ENCODE results near the gene UPF3A.
"Not testable (repeated sequence)": the region's sequence is repeated elsewhere in the genome, so short reads cannot be mapped to it uniquely, and the experiment has no call there.

Gene UPF3A

DNA sequence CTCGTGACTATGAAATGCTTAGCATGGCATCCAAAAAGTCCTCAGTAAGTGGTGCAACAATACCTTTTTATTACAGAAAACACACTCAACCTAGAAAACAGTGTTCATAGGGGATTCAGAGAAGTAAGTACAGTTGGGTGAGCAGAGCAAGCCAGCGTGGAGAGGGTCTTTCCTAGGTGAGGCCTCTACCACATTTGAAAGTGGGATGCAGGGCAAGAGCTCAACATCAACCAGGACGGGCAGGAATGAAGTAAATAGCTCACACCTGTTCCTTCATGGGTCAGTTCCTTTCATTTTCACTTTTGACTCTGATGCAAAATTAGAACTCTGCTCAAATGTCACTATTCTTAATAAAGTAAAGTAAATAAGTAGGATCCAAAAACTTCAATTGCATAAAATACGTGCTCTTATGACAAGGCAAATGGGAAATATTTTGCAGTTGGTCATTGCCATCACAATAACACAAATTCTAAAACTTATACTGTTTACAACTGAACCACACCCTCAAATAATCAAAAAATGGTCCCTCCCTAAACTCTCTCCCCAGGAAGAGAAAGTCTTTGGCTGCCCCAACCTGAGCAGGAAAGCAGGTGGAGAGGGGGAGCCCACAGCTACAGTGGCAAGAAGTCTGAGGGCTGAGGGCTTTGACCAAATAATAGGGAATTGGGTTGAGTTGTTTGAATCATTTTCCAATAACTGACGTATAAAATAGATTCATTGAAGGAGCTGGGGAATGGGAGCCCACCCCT, 53.1 kb downstream of the UPF3A start:
- DNase-seq (ENCODE audit: low read depth), result no peak

DNA sequence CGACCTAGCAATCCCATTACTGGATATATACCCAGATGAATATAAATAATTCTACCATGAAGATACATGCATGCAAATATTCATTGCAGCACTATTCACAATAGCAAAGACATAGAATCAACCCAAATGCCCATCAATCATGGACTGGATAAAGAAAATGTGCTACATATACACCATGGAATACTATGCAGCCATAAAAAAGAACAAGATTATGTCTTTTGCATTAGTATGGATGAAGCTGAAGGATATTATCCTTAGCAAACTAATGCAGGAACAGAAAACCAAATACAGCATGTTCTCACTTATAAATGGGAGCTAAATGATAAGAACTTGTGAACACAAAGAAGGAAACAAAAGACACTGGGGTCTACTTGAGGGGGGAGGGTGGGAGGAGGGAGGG, 55.1 kb downstream of the UPF3A start:
- DNase-seq (ENCODE audit: low read depth), result not testable (repeated sequence)

DNA sequence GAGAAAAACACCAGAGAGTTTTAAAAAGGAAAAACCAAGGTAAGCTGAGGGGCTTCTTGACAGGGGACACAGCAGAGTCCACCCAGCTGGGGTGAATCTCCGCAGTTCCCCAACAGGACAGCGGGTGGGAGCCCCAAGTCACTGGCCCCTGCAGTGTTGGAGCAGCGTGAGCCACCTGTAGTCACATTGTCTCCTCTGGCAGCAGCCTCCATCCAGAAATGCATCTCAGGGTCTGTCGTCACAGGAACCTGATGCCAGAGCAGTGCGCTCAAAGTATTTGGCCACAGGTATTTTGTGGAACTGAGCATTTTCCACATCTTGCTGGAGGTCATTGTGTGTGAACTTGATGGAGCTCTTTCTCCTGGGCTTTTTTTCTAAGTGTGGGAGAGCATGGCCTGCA, 57.6 kb downstream of the UPF3A start:
- no peak for DNase-seq (ENCODE audit: low read depth)

DNA sequence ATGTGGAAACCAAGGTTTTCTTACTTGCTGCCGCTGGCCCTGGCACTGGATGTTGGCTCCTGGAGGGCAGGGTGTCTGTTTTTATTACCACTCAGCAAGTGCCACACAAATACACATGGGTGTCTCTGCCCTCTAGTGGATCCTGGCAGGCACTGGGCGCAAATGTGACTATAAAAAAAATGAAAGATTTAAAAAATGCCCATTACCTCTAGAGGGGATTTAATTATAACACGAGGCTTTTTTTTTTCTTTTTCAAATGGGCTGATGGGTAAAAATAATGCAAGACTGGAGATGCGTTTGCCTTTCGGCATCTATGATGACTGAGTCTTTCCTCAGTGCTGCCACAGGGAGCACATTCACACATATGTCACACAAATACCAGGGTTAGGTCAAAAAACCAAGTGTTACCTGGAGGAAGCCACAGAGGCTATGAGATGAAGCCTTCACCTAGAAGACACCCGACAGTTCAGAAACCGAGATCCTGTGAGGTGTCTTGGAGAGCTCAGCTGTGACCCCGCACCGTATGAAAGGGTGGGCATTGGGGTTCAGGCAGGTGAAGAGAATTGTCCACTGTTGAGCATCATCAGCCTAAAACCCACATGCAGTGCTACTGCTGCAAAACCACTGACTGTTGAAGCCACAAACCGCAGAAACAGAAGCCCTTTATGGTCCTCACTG, 58.6 kb downstream of the UPF3A start:
- peak; percentile 26 for DNase-seq (ENCODE audit: low read depth)

DNA sequence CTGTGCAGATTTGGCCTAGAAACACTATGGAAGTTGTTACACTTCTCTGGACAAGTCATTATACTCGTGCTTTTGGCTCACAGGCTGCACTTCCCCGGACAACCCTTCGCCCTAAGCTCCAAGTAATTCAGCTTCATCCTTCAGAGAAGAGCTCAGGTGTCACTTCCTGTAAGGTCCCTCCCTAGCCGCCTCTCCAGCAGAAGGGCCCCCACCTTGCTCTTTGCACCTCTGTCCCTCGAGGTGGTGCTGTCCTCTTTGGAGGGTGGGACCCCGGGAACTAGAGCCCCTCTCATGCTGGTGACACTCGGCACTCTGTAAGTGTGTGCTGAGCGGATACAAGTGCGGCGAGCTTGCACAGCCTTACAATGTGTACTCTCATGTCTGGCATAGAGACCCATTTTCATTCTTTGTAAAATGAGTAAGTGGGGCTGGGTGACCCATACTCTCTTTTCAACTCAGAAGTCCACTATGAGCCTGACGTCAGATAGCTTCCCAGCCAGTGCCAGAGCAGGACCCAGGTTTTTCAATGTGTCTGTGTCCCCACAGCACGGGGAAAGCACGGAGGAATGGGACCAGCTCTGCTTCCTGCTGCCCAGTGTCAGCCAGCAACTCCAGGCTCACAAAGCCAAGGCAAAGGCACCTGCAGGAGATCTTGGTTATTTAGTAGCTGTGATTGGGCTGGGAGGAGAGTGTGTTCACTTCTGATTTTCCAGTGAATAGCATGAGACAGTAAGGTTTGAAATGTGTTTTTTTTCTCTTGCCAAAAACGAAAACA, 59.8 kb downstream of the UPF3A start:
- no peak for DNase-seq (ENCODE audit: low read depth)

DNA sequence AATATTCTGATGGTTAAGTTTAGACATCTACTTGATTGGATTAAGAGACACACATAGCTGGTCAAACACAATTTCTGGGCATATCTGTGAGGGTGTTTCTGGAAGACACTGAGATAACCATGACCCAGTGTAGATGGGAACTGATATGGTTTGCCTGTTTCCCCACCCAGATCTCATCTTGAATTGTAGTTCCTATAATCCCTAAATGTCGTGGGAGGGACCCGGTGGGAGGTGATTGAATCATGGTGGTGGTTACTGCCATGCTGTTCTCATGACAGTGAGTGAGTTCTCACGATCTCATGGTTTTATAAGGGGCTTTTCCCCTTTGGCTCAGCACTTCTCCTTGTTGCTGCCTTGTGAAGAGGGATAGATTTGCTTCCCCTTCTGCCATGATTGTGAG, 65.9 kb downstream of the UPF3A start:
- not testable (repeated sequence) for DNase-seq (ENCODE audit: low read depth)

DNA sequence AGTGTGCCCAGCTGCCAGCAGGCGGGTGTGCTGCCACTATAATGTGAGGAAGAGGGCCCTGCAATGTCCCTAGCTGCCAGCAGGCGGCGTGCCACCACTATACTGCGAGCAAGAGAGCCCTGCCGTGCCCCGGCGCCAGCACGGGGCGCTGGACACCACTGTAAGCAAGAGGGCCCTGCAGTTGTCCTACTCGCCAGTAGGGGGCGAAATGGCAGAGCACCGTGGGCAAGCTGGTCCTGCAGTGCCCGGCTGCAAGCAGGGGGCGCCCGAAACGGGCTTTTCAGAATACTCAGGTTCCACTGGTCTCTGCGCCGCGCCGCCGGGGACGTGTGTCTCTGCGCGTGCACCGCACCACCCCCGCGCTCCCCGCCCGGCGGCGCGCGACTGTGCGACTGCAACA, 71.4 kb downstream of the UPF3A start:
- DNase-seq (ENCODE audit: low read depth), result peak; percentile 19

DNA sequence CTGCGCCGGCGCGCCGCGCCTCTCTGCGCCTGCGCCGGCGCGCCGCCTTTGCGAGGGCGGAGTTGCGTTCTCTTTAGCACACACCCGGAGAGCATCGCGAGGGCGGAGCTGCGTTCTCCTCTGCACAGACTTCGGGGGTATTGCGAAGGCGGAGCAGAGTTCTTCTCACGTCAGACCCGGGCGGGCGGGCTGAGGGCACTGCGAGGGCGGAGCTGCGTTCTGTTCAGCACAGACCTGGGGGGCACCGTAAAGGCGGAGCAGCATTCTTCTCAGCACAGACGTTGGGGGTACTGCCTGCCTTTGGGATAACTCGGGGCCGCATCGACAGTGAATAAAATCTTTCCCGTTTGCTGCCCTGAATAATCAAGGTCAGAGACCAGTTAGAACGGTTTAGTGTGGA, 72.0 kb downstream of the UPF3A start:
- not testable (repeated sequence) for DNase-seq (ENCODE audit: low read depth)

Data from iris pigment epithelial cell (primary cell).